ENCODE data around the gene PFDN1.

PFDN1 gene

DNA sequence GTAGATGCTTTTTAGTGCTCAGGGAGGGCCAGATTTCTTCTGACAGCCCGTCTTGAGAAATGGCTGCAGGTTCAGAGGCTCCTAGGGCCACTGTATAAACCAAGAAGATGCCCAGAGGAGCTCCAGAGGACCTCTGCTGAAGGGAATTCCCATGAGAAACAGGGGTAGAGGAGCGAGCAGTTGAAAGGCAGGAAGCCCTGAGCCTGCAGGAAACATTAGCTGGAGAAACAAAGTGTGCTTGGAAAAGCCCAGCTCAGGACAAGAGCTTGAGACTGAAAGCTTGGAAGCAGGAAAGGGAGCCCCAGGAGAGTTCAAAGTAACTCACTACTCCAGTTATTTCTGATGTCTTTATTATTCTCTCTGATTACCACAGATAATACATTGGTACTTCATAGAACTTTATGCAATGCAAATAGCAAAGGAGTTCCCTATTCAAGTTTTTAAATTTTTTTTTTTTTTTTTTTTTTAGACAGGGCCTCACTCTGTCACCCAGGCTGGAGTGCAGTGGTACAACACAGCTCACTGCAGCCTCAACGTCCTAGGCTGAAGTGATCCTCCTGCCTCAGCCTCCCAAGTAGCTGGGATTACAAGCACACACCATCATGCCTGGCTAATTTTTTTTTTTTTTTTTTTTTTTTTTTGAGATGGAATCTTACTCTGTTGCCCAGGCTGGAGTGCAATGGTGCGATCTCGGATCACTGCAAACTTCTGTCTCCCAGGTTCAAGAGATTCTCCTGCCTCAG, 27.0 kb upstream of the PFDN1 start:
- no peak overlapping the region for H3K9ac ChIP-seq
- no peak overlapping the region for H3K4me3 ChIP-seq
- H3K27ac ChIP-seq, result peak overlapping the region; percentile 57
- H3K9me3 ChIP-seq, result no peaks in the 10 kb centered on the region
- H3K36me3 ChIP-seq, result peaks cover 36% of the 10 kb centered on the region
- H3K4me1 ChIP-seq, result peaks cover 65% of the 10 kb centered on the region
- H3K4me2 ChIP-seq, result peak overlapping the region; percentile 74
- no peaks in the 10 kb centered on the region for H3K27me3 ChIP-seq
- H4K20me1 ChIP-seq, result peaks cover 14% of the 10 kb centered on the region
- no peak for TF ChIP-seq Cebpa-rat (IDR thresholded peaks at IDR 0.05)

- Histone ChIP-seq H3K9me3 (no peaks in the 10 kb centered on the region), H3K27ac (peak overlapping the region; percentile 68), H3K36me3 (peaks cover 19% of the 10 kb centered on the region), H3K4me1 (peaks cover 76% of the 10 kb centered on the region), H3K9ac (peak overlapping the region; percentile 57; the same call in 1 of the 2 replicates), H3K4me2 (peak overlapping the region; percentile 74), H3K4me3 (no peak overlapping the region), H3K27me3 (no peaks in the 10 kb centered on the region), H4K20me1 (peaks cover 3% of the 10 kb centered on the region)
- peak; percentile 86 for TF ChIP-seq Cebpa-rat (IDR thresholded peaks at IDR 0.05)
Measured at GRCh38 chr5:140328036-140328764, 25.3 kb upstream of the PFDN1 start.

DNA sequence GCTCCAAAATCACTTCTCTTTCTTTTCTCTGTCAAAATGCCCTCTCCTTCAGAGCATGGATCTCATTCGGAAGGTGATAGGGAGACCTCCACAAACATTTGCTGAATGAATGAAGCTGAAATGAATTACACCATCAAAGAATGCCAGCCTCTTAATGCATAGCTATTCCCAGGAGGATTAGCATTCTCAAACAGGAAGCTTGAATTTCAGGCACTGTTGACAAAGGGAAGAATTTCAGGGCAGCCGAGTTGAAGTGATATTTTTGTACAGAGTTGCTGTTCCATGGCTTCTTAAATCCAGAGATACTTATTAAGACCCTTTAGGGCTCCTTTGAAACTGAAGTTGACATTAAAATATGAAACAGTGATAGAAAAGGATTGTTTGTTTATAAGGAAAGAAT, 24.7 kb upstream of the PFDN1 start:
- TF ChIP-seq Cebpa-rat (IDR thresholded peaks at IDR 0.05), result no peak
- peak overlapping the region; percentile 68 for H3K27ac ChIP-seq
- H3K4me2 ChIP-seq, result peak overlapping the region; percentile 74
- H3K4me3 ChIP-seq, result no peak overlapping the region
- H3K9ac ChIP-seq, result peak overlapping the region; percentile 57; the same call in 1 of the 2 replicates
- H3K27me3 ChIP-seq, result no peaks in the 10 kb centered on the region
- no peaks in the 10 kb centered on the region for H4K20me1 ChIP-seq
- H3K9me3 ChIP-seq, result no peaks in the 10 kb centered on the region
- H3K36me3 ChIP-seq, result peaks cover 13% of the 10 kb centered on the region
- peaks cover 82% of the 10 kb centered on the region for H3K4me1 ChIP-seq

DNA sequence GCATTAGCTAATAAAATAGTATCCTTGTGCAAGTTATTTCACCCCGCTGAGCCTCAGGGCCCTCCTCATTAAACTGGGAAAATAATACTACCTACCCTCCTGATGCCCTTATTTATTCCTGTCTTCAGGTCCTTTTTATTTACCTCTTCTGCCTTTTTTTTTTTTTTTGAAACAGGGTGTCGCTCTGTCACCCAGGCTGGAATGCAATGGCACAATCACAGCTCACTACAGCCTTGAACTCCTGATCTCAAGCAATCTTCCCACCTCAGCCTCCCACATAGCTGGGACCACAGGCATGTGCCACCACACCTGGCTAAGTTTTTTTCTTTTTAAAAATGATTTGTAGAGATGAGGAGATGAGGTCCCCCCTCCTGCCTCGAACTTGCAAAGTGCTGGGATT, 22.6 kb upstream of the PFDN1 start:
- Histone ChIP-seq H3K4me3 (no peak overlapping the region), H3K4me2 (peak overlapping the region; percentile 74), H3K9me3 (no peaks in the 10 kb centered on the region), H4K20me1 (no peaks in the 10 kb centered on the region), H3K27me3 (no peaks in the 10 kb centered on the region), H3K36me3 (no peaks in the 10 kb centered on the region), H3K9ac (no peak overlapping the region), H3K27ac (peak overlapping the region; percentile 60), H3K4me1 (peaks cover 81% of the 10 kb centered on the region)
- TF ChIP-seq Cebpa-rat (IDR thresholded peaks at IDR 0.05), result no peak

GRCh38 chr5:140324617-140325241, 21.8 kb upstream of the PFDN1 start:
- H3K4me1 ChIP-seq, result peaks cover 74% of the 10 kb centered on the region
- H3K9ac ChIP-seq, result peak overlapping the region; percentile 19; the same call in 1 of the 2 replicates
- no peaks in the 10 kb centered on the region for H3K9me3 ChIP-seq
- no peaks in the 10 kb centered on the region for H3K27me3 ChIP-seq
- H4K20me1 ChIP-seq, result no peaks in the 10 kb centered on the region
- H3K4me3 ChIP-seq, result no peak overlapping the region
- H3K36me3 ChIP-seq, result no peaks in the 10 kb centered on the region
- H3K4me2 ChIP-seq, result peak overlapping the region; percentile 74
- peak overlapping the region; percentile 60 for H3K27ac ChIP-seq
- no peak for TF ChIP-seq Cebpa-rat (IDR thresholded peaks at IDR 0.05)

DNA sequence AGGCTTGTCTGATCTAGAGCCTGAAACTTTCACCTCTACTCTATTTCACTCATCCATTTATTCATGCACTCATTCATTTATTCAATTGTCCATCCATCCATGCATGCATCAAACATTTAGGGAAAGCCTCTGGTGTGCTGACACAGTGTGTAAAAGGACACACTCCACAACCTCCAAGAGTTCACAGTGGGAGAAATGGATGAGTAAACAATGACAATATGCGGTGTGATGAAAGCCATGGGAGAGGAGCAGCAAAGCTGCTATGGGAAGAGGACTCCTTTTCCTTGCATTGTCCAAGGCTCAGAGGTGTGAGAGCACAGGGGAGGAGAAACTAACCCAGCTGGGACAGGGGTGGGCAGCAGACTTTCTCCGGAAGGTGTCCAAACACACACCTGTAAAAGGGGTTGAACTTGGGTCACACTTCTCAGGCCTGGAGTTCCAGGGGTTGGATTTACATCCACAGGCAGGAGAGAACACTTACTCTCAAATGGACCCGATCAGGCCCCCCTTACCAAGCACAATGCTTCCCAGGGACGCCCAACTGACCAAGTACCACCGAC, 21.2 kb upstream of the PFDN1 start:
- no peak for TF ChIP-seq Cebpa-rat (IDR thresholded peaks at IDR 0.05)
- no peak overlapping the region for H3K9ac ChIP-seq

DNA sequence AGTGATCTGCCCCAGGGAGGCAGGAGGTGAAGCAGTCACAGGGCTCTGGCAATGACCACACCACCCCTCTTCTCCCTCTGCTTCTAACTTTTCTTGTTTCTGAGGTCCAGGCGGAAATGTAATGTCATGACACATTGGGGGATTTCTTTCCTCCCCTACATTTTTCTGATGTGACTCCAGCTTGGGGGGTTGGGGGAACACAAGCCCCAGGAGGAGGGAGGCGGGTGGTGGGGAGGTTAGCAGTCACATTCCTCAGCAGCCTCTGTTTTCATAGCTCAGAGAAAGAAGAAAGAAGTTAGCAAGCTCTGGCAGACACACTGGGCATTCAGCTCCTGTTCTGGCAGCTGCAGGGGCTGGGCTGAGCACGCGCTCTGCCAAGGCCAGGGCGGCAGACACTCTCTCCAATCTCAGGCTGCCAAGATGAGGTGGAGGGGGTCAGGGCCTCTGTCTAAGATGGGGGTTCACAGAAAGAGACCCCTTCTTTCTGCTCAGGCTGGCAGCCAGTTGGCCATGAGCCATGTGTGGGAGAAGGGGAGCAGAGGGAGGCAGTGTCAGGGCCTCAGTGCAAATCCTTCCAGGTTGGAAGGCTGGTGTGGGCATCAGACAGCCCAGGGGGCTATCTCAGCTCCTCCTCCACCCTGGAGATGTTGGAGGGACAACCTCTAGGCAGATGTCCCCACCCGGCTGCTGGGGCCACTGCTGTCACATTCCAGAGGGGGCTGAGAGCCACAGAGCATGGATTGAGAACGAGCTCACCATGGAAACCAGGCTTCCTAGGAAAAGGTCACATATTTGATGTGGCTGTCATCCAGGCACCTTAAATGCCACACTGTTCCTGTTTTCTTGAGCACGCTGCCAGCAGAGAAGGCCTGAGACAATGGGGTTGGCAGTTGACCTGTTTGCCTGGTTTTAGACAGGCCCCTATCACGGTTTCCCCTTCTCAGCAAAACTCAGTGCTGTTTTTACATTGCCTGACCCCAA, 20.1 kb upstream of the PFDN1 start:
- Histone ChIP-seq H4K20me1 (no peaks in the 10 kb centered on the region), H3K27ac (peak overlapping the region; percentile 59), H3K4me3 (no peak overlapping the region), H3K36me3 (no peaks in the 10 kb centered on the region), H3K9ac (no peak overlapping the region), H3K9me3 (no peaks in the 10 kb centered on the region), H3K27me3 (no peaks in the 10 kb centered on the region), H3K4me2 (peak overlapping the region; percentile 74), H3K4me1 (peaks cover 57% of the 10 kb centered on the region)
- no peak for TF ChIP-seq Cebpa-rat (IDR thresholded peaks at IDR 0.05)

More for the DNA sequence above, 21.2 kb upstream of the PFDN1 start:
- Histone ChIP-seq H3K4me3 (no peak overlapping the region), H3K27ac (peak overlapping the region; percentile 60), H3K4me1 (peaks cover 68% of the 10 kb centered on the region), H4K20me1 (no peaks in the 10 kb centered on the region), H3K27me3 (no peaks in the 10 kb centered on the region), H3K9me3 (no peaks in the 10 kb centered on the region), H3K36me3 (no peaks in the 10 kb centered on the region), H3K4me2 (peak overlapping the region; percentile 74)

DNA sequence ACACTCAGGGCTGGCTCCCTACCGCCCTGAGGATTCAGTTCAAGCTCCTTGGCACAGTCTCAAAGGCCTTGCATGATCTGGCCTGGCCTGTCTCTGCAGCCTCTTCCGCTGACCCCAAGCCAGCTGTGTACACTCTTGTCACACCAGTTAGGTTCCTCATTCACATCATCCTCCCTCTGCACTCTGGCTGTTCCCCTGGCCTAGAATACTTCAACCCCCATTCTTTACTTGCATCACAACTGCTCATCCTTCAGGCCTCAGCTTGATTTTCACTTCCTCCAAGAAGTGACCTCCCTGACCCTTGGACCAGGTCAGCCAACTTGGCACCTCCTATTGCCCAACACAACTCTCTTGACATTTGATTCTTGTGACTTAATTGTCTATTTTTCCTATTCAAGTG, 18.9 kb upstream of the PFDN1 start:
- Histone ChIP-seq H3K27ac (no peak overlapping the region), H3K4me2 (no peak overlapping the region), H3K27me3 (no peaks in the 10 kb centered on the region), H3K4me3 (no peak overlapping the region), H3K4me1 (peaks cover 45% of the 10 kb centered on the region), H3K9ac (no peak overlapping the region), H3K36me3 (no peaks in the 10 kb centered on the region), H4K20me1 (no peaks in the 10 kb centered on the region), H3K9me3 (no peaks in the 10 kb centered on the region)
- no peak for TF ChIP-seq Cebpa-rat (IDR thresholded peaks at IDR 0.05)

DNA sequence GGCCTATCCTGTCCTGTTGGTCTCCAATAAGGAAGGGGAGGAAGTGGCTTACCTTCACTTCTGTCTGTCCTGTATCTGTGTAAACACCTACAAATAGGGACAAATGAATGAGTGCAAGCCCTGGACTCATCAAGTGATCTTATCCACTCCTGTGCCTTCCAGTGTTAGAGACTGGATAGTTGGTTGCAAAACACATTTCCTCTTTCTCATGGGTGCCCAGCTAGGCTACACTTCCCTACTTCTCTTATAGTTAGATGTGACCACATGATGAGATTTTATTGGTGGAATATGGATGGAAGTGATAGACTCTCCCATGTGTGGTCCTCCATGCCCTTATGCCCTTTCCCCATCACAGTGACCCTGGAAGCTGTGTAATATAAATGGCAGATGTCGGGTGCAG, 16.9 kb upstream of the PFDN1 start:
- H3K4me3 ChIP-seq, result no peak overlapping the region
- no peaks in the 10 kb centered on the region for H3K27me3 ChIP-seq
- no peak overlapping the region for H3K4me2 ChIP-seq
- no peak overlapping the region for H3K9ac ChIP-seq
- H3K4me1 ChIP-seq, result peaks cover 25% of the 10 kb centered on the region
- TF ChIP-seq Cebpa-rat (IDR thresholded peaks at IDR 0.05), result no peak
- H4K20me1 ChIP-seq, result no peaks in the 10 kb centered on the region
- no peaks in the 10 kb centered on the region for H3K36me3 ChIP-seq
- H3K9me3 ChIP-seq, result no peaks in the 10 kb centered on the region
- H3K27ac ChIP-seq, result no peak overlapping the region

All from BLaER1 (cell line).